Measurements from ENCODE around the gene CLEC7A.

CLEC7A gene

GRCh38 chr12:10130042-10130441, at the start of gene CLEC7A:
CLEC7A (minus strand) TSS chr12:10130199; CDS start chr12:10130082, 117 bp downstream.
- DNase-seq: peak; percentile 85

GRCh38 chr12:10179776-10180181, 49.8 kb upstream of the CLEC7A start:
- DNase-seq: no peak

- DNase-seq: no peak
Measured at GRCh38 chr12:10178821-10179220, 48.8 kb upstream of the CLEC7A start, which contains the start of gene TMEM52B. TMEM52B (plus strand) TSS chr12:10179032; CDS start chr12:10179575, 543 bp downstream.

- no peak for DNase-seq
Measured at GRCh38 chr12:10175846-10176636, 46.0 kb upstream of the CLEC7A start.

- no peak for DNase-seq
Measured at GRCh38 chr12:10174986-10175614, 45.1 kb upstream of the CLEC7A start.

- peak; percentile 28 for DNase-seq
Measured at GRCh38 chr12:10171973-10172728, 42.2 kb upstream of the CLEC7A start, which contains the start of gene OLR1. OLR1 (minus strand) TSS chr12:10172132; CDS start chr12:10172077, 55 bp downstream.

- DNase-seq: peak; percentile 32
Measured at GRCh38 chr12:10170216-10170615, 40.2 kb upstream of the CLEC7A start.

- no peak for DNase-seq
Measured at GRCh38 chr12:10169104-10169503, 39.1 kb upstream of the CLEC7A start.

GRCh38 chr12:10167599-10167998, 37.6 kb upstream of the CLEC7A start:
- peak; percentile 99 for DNase-seq

- DNase-seq: no peak
Measured at GRCh38 chr12:10165421-10165820, 35.4 kb upstream of the CLEC7A start.

GRCh38 chr12:10163084-10163483, 33.1 kb upstream of the CLEC7A start:
- peak; percentile 34 for DNase-seq

GRCh38 chr12:10160617-10161385, 30.8 kb upstream of the CLEC7A start:
- DNase-seq: peak; percentile 84

- DNase-seq: no peak
Measured at GRCh38 chr12:10159280-10159679, 29.3 kb upstream of the CLEC7A start.

GRCh38 chr12:10158406-10158805, 28.4 kb upstream of the CLEC7A start:
- DNase-seq: no peak

GRCh38 chr12:10155966-10156365, 26.0 kb upstream of the CLEC7A start:
- DNase-seq: no peak

GRCh38 chr12:10154145-10154496, 24.1 kb upstream of the CLEC7A start:
- no peak for DNase-seq

- DNase-seq: peak; percentile 38
Measured at GRCh38 chr12:10153271-10154144, 23.5 kb upstream of the CLEC7A start.

GRCh38 chr12:10151621-10152020, 21.6 kb upstream of the CLEC7A start:
- DNase-seq: no peak

- no peak for DNase-seq
Measured at GRCh38 chr12:10147714-10148403, 17.9 kb upstream of the CLEC7A start.

GRCh38 chr12:10142976-10143589, 13.1 kb upstream of the CLEC7A start:
- DNase-seq: peak; percentile 3

- peak; percentile 77 for DNase-seq
Measured at GRCh38 chr12:10140001-10140400, 10.0 kb upstream of the CLEC7A start.
